Measurements from ENCODE around the gene PPME1.
A peak's percentile ranks its signal among the peaks of the same experiment; 100 is the strongest.

The PPME1 gene

DNA sequence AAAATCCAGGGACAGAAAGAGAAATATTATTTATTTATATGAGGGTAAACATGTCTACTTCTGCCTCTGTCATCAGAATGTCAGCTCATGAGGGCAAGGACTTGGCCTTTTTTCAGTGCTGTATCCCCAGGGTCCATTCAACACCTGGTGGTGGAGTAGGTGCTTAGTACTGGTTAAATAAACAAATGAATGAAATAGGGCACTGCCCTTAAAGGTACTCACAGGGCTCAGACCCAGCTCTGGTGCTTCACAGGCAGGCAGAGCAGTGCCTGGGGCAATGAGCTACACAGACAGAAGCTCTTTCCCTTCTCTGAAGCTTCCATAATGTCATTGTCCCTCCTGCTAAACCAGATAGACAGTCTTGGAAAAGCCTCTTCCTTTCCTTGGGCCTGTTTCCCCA is 109.4 kb downstream of the PPME1 start:
- no peak for DNase-seq (ENCODE audit: low read depth)

DNA sequence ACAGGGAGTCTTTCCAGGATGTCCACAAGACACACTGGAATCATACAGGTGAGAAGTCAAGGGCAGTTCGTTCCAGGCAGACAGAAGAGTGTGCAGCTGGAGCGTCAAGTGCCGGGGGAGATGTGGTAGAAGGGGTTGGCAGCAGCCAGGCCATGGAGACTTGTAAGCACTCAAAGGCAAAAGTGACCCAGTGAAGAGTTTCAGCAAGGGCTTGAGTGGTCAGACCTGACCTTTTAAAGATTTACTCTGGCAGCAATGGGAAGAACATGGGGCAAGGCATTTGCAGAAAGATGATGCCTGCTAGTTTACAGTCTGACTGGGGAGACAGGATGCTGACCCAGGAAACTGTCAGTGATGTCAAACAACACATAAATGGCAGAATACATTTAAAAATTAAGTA is 111.3 kb downstream of the PPME1 start:
- peak; percentile 37 for DNase-seq (ENCODE audit: low read depth)

DNA sequence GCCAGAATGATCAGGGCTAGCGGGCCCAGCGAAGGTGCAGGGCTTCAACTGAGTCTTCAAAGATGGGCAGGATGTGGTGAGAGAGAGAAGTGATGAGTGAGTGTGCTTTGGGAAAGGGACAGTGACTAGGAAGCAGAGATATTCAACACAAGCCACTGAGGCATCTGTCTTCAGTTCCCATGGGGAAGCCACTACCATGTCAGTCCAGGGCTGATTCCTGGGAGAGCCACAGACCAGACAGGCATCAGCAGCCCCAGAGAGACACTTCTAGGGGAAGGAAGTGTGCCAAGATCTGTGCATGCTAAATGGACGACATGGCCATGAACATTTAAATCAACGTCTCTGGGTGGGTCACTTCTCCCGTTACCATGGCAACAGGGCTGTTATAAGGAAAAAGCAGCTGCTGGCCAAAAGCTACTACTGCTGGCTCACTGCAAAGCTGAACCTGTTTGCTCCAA is 111.9 kb downstream of the PPME1 start:
- peak; percentile 62 for DNase-seq (ENCODE audit: low read depth)

DNA sequence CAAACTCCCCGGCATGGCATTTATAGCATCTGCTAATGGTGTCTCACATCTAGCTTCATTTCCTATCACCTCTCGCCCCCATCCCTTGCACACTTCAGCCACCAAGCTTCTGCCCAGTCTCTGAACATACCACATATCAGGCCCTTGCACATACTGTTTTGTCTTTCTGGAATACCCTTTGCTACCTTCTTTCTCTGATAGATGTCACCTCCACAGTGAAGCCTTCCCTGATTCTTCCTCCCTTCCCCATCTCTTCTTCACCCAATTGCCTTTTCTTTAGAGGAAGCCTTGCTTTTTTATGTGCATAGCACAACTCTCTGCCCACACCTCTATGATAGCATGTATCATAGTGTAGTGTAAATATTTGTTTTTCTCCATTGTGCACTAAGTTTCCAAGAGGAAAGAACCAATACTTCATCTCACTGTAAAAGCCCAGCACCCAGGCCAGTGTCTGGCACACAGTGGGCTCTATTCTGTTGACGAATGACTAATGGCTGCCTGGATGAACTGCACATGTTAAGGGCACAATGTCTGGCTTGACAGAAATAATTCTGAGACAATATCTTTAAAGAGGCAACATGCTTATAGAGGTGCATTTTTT is 112.6 kb downstream of the PPME1 start:
- DNase-seq (ENCODE audit: low read depth), result no peak

DNA sequence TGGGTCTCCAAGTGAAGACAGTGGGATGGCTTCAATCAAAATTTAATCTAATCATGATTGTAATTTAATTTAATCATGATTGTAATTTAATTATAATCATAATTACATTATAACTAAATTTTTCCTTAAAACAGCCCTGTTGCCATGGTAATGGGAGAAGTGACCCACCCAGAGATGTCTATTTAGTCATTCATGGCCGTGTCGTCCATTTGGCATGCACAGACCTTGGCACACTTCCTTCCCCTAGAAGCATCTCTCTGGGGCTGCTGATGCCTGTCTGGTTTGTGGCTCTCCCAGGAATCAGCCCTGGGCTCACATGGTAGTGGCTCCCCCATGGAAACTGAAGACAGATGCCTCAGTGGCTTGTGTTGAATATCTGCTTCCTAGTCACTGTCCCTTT is 113.4 kb downstream of the PPME1 start:
- peak; percentile 61 for DNase-seq (ENCODE audit: low read depth)

DNA sequence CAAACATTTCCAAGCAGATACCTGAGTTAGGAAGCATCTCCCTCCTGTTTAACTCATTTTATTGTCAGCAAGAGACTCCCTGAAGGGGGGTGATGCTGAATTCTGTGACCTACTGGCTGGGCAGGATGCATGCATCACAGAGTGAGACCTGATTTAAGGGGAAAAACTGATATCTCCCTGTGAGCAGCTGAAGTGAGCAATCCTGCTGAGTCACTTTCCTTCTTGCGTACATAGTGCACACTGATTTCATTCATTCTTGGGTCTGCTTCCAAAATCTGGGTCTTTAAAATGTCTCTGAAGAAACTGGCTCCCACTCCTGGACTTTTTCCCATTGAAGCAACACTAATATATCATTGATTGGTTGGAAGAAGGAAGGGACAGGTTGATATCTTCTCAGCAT is 117.1 kb downstream of the PPME1 start:
- DNase-seq (ENCODE audit: low read depth), result peak; percentile 94

DNA sequence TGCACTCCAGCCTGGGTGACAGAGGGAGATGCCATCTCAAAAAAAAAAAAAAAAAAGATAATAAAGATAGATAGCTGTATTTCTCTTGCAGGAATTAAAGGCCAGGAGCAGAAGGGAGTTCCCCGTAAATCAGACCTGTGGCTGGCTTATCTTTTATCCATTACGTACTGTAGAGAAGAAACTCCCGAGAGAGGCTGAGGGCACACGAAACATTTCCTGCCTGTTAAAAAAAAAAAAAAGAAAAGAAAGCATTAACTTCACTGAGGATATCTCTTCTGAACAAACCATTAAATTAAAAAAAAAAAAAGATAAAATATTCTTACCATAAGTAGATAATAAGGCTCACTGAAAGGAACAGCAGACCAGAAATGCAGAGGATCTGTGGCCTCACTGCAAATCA is 117.8 kb downstream of the PPME1 start:
- DNase-seq (ENCODE audit: low read depth), result no peak

DNA sequence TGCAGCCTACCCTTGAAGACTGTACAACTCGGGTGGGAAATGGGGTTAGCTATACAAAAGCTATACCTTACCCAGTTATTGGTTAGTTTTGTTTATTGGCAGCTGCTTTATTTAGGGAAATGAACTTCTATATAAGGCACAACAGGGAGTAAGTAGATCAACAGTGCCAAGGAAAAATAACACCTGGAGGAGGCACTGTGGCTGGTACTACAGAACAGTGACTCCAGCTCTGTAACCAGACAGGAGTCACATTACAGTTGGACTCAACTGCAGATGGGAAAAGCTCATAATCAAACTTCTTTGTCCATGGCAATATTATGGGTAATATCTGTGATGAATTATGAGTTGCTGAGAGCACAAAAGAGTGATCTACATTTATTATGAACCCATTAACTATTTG is 126.4 kb downstream of the PPME1 start:
- no peak for DNase-seq (ENCODE audit: low read depth)

DNA sequence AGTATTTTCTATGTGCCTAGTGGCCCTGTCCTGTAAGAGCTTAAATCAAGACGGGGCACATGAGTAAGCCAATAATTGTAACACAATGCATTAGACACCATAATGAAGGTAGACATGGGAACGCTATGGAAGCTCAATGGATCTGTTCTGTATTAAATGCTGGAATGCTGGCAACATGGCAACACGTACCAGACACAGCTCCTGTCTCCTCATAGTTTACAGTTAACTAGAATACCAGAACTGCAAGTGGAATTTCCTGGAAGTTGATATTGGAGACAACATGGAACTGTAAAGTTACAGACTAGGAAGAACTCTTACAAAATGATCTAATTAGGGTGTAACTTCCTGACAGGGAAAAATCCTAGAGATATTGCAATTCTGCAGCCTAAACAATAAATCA is 127.9 kb downstream of the PPME1 start:
- DNase-seq (ENCODE audit: low read depth), result peak; percentile 76
